ENCODE data around the gene MOK.

Gene MOK

DNA sequence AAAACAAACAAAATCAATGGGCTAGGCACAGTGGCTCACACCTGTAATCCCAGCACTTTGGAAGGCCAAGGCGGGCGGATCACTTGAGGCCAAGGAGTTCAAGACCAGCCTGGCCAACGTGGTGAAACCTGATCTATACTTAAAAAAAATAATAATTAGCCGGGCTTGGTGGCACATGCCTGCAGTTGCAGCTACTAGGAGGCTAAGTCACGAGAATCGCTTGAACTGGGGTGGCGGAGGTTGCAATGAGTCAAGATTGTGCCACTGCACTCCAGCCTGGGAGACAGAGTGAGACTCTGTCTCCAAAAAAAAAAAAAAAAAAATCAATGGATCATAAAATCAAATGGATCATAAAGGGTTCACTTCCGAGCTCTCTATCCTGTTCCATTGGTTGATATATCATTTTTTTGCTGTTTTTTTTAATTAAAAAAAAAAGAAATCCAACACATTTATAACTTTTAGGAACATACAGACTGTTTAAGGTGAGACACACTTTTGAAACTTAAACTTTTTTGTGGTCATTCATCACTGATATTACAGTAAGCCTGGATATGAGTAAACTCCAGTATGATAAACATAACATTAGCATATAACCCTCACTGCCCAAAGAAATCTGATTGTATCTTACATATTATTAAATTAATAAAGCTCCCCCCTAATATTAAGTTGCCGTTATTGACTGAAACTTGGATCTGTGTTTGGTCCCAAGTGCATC lies 22.1 kb downstream of the MOK start:
- Histone ChIP-seq H3K36me3 (ENCODE audit: control insufficient read depth, insufficient read depth, low read length) (no peaks in the 10 kb centered on the region), H3K27ac (ENCODE audit: low read depth, low read length) (no peak overlapping the region), H3K4me1 (ENCODE audit: control insufficient read depth, insufficient read depth, low read length) (peaks cover 10% of the 10 kb centered on the region), H3K4me3 (ENCODE audit: low read depth, low read length) (no peak overlapping the region), H3K9me3 (ENCODE audit: control insufficient read depth, insufficient read depth, low read depth, low read length) (no peaks in the 10 kb centered on the region), H3K9ac (ENCODE audit: low read length) (no peak overlapping the region), H3K27me3 (ENCODE audit: control insufficient read depth, insufficient read depth, low read length) (no peaks in the 10 kb centered on the region)

DNA sequence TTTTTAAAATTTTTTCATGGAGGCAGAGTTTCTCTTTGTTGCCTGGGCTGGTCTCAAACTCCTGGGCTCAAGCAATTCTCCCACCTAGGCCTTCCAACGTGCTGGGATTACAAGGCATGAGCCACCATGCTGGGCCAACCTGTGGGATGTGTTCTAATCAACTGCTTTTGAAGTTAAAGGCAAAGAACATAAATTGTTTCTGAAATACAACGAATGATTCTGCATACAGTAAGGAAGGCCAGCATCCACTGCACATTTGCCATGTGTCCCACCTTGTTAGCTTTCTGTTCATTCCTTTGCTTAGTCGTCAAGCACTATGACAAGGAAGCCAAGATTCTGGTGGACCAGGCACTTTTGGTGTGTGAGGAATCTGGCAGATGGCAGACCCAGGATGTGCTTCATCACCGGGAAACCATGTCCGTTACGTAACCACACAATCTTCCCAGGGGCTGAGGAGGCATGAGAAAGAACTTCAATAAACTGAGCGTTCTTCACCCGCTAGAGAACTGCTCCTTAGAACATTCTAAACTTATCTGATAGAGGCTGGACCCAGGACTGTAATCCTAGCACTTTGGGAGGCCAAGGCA lies 24.5 kb downstream of the MOK start:
- Histone ChIP-seq H3K27ac (ENCODE audit: low read depth, low read length) (no peak overlapping the region), H3K4me1 (ENCODE audit: control insufficient read depth, insufficient read depth, low read length) (peaks cover 10% of the 10 kb centered on the region), H3K4me3 (ENCODE audit: low read depth, low read length) (no peak overlapping the region), H3K9me3 (ENCODE audit: control insufficient read depth, insufficient read depth, low read depth, low read length) (0 out of 2 replicates have a peak, but pooled peaks cover 3% of the 10 kb centered on the region), H3K27me3 (ENCODE audit: control insufficient read depth, insufficient read depth, low read length) (no peaks in the 10 kb centered on the region), H3K9ac (ENCODE audit: low read length) (no peak overlapping the region), H3K36me3 (ENCODE audit: control insufficient read depth, insufficient read depth, low read length) (no peaks in the 10 kb centered on the region)

DNA sequence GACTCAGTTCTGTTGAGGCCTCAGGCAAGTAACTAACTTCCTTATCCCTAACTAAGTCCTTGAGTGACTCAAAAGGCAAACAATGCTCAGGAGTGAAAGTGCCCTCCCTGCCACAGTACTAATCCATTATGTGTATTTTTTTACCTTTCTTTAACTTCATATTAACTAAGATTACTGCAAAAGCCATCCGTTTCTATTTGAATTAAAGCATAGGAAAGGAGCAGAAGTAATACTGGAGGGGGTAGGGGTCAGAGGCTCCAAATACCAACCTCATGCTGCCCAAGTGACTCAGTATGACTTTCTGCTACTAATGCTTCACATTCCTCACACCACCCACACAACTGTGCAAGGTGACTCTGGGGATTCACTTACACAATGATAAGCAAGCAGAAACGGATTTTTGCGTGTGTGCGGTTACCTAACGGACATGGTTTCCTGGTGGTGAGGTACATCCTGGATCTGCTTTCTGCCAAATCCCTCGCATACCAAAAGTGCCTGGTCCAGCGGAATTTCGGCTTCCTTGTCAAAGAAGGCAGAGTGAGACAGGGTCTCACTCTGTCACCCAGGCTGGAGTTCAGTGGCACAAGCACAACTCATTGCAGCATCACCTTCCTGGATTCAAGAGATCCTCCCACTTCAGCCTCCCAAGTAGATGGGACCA lies 25.1 kb downstream of the MOK start:
- H3K27me3 ChIP-seq (ENCODE audit: control insufficient read depth, insufficient read depth, low read length): no peaks in the 10 kb centered on the region
- peaks cover 10% of the 10 kb centered on the region for H3K4me1 ChIP-seq (ENCODE audit: control insufficient read depth, insufficient read depth, low read length)
- H3K27ac ChIP-seq (ENCODE audit: low read depth, low read length): no peak overlapping the region
- no peak overlapping the region for H3K4me3 ChIP-seq (ENCODE audit: low read depth, low read length)
- H3K9me3 ChIP-seq (ENCODE audit: control insufficient read depth, insufficient read depth, low read depth, low read length): 0 out of 2 replicates have a peak, but pooled peaks cover 3% of the 10 kb centered on the region
- no peak overlapping the region for H3K9ac ChIP-seq (ENCODE audit: low read length)
- H3K36me3 ChIP-seq (ENCODE audit: control insufficient read depth, insufficient read depth, low read length): no peaks in the 10 kb centered on the region

DNA sequence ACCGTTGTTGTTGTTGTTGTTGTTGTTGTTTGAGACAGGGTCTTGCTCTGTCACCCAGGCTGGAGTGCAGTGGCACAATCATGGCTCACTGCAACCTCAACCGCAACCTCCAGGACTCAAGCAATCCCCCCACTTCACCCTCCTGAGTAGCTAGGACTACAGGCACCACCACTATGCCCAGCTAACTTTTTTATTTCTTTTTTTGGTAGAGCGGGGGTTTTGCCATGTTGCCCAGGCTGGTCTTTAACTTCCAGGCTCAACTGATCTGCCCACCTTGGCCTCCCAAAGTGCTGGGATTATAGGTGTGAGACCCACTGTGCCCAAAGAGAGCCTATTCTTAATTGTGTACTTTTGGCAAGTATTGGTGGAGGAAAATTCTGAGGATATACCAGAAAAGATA lies 25.7 kb downstream of the MOK start:
- Histone ChIP-seq H3K9ac (ENCODE audit: low read length) (no peak overlapping the region), H3K36me3 (ENCODE audit: control insufficient read depth, insufficient read depth, low read length) (no peaks in the 10 kb centered on the region), H3K9me3 (ENCODE audit: control insufficient read depth, insufficient read depth, low read depth, low read length) (0 out of 2 replicates have a peak, but pooled peaks cover 3% of the 10 kb centered on the region), H3K4me1 (ENCODE audit: control insufficient read depth, insufficient read depth, low read length) (peaks cover 10% of the 10 kb centered on the region), H3K27ac (ENCODE audit: low read depth, low read length) (no peak overlapping the region), H3K27me3 (ENCODE audit: control insufficient read depth, insufficient read depth, low read length) (no peaks in the 10 kb centered on the region), H3K4me3 (ENCODE audit: low read depth, low read length) (no peak overlapping the region)

DNA sequence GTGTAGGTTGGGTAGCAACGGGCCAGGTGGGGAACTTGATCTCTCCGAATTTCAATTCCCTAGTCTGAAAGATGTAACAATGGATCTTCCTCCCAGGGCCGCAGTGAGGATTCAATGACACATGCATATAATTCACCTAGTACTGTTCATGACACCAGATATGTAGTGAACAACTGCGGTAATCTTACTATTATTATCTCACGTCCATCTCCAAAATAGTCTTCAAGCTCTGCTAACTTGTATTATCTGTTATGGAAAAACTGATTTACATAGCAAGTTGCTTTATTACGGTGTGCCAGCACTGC lies 26.4 kb downstream of the MOK start:
- Histone ChIP-seq H3K27ac (ENCODE audit: low read depth, low read length) (no peak overlapping the region), H3K4me1 (ENCODE audit: control insufficient read depth, insufficient read depth, low read length) (peaks cover 10% of the 10 kb centered on the region), H3K9ac (ENCODE audit: low read length) (no peak overlapping the region), H3K9me3 (ENCODE audit: control insufficient read depth, insufficient read depth, low read depth, low read length) (0 out of 2 replicates have a peak, but pooled peaks cover 3% of the 10 kb centered on the region), H3K4me3 (ENCODE audit: low read depth, low read length) (no peak overlapping the region), H3K27me3 (ENCODE audit: control insufficient read depth, insufficient read depth, low read length) (no peaks in the 10 kb centered on the region), H3K36me3 (ENCODE audit: control insufficient read depth, insufficient read depth, low read length) (no peaks in the 10 kb centered on the region)

DNA sequence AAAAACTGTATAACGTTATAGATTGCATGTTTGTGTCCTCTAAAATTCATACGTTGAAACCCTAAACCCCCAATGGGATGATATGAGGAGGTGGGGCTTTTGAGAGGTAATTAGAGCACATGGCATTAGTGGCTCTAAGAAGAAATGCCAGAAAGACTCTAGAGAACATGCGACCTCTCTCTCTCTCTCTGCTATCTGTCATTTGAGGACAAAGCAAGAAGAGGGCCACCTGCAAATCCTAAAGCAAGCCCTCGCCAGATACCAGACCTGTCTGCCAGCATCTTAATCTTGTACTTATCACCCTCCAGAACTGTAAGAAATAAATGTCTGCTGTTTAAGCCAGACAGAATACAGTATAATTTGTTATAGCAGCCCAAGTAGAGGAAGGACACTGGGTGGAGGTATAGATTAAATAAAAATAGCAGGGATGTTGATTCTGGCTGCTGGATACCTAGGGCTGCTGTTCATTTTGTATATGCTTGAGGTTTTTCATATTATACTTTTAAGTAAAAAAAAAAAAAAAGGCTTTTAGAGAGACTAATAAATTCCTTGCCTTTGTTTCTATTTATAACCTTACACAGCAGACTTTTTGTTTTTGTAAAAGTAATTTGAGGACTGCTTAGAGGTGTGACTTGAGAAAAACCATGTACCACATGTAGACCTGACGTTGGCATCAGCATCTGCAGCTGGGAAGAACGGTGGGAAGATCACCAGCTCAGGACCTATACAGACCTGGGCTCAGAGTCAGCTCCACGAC lies 26.9 kb downstream of the MOK start:
- Histone ChIP-seq H3K27me3 (ENCODE audit: control insufficient read depth, insufficient read depth, low read length) (no peaks in the 10 kb centered on the region), H3K4me1 (ENCODE audit: control insufficient read depth, insufficient read depth, low read length) (peaks cover 10% of the 10 kb centered on the region), H3K9ac (ENCODE audit: low read length) (no peak overlapping the region), H3K9me3 (ENCODE audit: control insufficient read depth, insufficient read depth, low read depth, low read length) (0 out of 2 replicates have a peak, but pooled peaks cover 3% of the 10 kb centered on the region), H3K27ac (ENCODE audit: low read depth, low read length) (no peak overlapping the region), H3K4me3 (ENCODE audit: low read depth, low read length) (no peak overlapping the region), H3K36me3 (ENCODE audit: control insufficient read depth, insufficient read depth, low read length) (no peaks in the 10 kb centered on the region)

DNA sequence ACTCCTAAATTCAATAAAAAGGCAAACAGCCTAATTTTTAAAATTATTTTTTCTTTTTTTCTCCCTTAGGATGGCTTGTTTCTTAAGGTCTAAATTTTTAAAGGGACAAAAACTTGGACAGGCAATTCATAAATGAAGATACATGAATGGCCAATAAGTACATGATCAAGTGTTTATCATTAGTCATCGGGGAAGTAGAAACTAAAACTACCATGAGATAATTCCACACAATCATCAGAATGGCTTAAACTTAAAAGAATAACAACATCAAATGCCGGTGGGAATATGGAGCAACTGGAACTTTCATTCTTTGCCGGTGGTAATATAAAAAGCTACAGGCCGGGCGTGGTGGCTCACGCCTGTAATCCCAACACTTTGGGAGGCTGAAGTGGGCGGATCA lies 29.1 kb downstream of the MOK start:
- no peak overlapping the region for H3K4me3 ChIP-seq (ENCODE audit: low read depth, low read length)
- H3K9ac ChIP-seq (ENCODE audit: low read length): no peak overlapping the region
- H3K4me1 ChIP-seq (ENCODE audit: control insufficient read depth, insufficient read depth, low read length): peaks cover 10% of the 10 kb centered on the region
- no peaks in the 10 kb centered on the region for H3K27me3 ChIP-seq (ENCODE audit: control insufficient read depth, insufficient read depth, low read length)
- H3K9me3 ChIP-seq (ENCODE audit: control insufficient read depth, insufficient read depth, low read depth, low read length): 0 out of 2 replicates have a peak, but pooled peaks cover 3% of the 10 kb centered on the region
- no peak overlapping the region for H3K27ac ChIP-seq (ENCODE audit: low read depth, low read length)
- no peaks in the 10 kb centered on the region for H3K36me3 ChIP-seq (ENCODE audit: control insufficient read depth, insufficient read depth, low read length)

DNA sequence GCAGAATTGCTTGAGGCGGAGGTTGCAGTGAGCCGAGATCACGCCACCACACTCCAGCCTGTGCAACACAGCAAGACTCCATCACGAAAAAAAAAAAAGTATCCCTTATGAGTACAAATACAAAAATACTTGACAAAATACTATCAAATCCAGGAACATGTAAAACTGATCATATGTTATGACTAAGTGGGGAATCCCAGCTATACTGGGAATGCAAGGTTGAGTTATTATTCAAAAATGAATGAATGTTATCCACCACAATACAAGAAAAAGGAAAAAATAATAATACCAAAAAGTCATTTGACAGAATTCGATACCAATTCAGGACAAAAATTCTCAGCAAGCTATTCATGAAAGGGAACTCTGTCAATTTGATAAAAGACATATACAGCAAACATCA lies 32.6 kb downstream of the MOK start:
- Histone ChIP-seq H3K9ac (ENCODE audit: low read length) (no peak overlapping the region), H3K36me3 (ENCODE audit: control insufficient read depth, insufficient read depth, low read length) (no peaks in the 10 kb centered on the region), H3K27ac (ENCODE audit: low read depth, low read length) (no peak overlapping the region), H3K4me3 (ENCODE audit: low read depth, low read length) (no peak overlapping the region), H3K27me3 (ENCODE audit: control insufficient read depth, insufficient read depth, low read length) (no peaks in the 10 kb centered on the region), H3K9me3 (ENCODE audit: control insufficient read depth, insufficient read depth, low read depth, low read length) (0 out of 2 replicates have a peak, but pooled peaks cover 3% of the 10 kb centered on the region), H3K4me1 (ENCODE audit: control insufficient read depth, insufficient read depth, low read length) (no peaks in the 10 kb centered on the region)

DNA sequence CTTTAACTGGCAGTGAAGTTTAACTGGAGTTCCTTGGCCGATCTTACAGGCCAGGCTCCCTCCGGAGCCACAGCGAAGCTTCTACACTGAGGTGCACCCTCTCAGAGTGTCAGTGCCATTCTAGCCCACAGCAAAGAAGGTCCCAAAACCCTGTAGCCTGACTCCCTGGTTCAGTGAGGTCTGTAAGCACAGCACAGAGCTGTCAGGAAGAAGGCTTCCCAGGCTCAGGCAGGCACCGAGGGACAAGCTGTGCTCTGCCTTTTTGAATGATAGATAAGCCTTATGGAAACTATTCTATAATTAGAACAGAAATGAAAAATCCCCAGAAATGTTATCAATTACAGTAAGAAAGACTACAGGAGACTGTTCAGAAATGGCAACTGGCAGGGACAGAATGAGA lies 40.2 kb downstream of the MOK start:
- peaks cover 9% of the 10 kb centered on the region; the same call in 1 of the 2 replicates for H3K4me1 ChIP-seq (ENCODE audit: control insufficient read depth, insufficient read depth, low read length)
- no peaks in the 10 kb centered on the region for H3K36me3 ChIP-seq (ENCODE audit: control insufficient read depth, insufficient read depth, low read length)
- H3K9me3 ChIP-seq (ENCODE audit: control insufficient read depth, insufficient read depth, low read depth, low read length): no peaks in the 10 kb centered on the region
- H3K27ac ChIP-seq (ENCODE audit: low read depth, low read length): no peak overlapping the region
- no peak overlapping the region for H3K4me3 ChIP-seq (ENCODE audit: low read depth, low read length)
- H3K9ac ChIP-seq (ENCODE audit: low read length): no peak overlapping the region
- H3K27me3 ChIP-seq (ENCODE audit: control insufficient read depth, insufficient read depth, low read length): no peaks in the 10 kb centered on the region

DNA sequence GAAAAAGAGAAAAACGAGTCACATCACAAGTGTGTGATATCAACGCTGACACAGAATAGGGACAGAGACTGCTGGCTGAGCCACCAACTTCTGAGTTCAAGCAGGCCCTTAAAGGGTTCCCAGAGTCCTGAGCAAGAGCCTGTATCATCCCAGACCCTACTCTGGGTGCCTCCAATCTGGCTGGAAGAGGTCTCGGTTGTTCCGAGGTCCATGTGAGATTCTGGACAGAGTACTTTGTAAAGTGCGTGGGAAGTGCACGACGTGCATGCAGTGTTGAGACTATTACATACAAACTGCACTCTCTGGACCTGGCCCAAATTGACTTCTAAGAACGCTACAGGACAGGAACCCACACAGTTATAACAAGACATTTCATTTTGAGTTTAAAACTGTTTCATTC lies 40.6 kb downstream of the MOK start:
- Histone ChIP-seq H3K27me3 (ENCODE audit: control insufficient read depth, insufficient read depth, low read length) (no peaks in the 10 kb centered on the region), H3K4me3 (ENCODE audit: low read depth, low read length) (no peak overlapping the region), H3K27ac (ENCODE audit: low read depth, low read length) (no peak overlapping the region), H3K9ac (ENCODE audit: low read length) (no peak overlapping the region), H3K9me3 (ENCODE audit: control insufficient read depth, insufficient read depth, low read depth, low read length) (no peaks in the 10 kb centered on the region), H3K36me3 (ENCODE audit: control insufficient read depth, insufficient read depth, low read length) (no peaks in the 10 kb centered on the region), H3K4me1 (ENCODE audit: control insufficient read depth, insufficient read depth, low read length) (peaks cover 9% of the 10 kb centered on the region; the same call in 1 of the 2 replicates)
